Ascending aorta (tissue), 2 donors: ENCODE measurements around the gene PTOV1. TPM values are rescaled to one million over a fixed set of nuclear protein-coding genes. Genes with fewer than 3 reads are reported as not detected.

Experiments
- DNase-seq, 2 donors: peaks; one replicate each; pipeline ENCODE4 v3.0.0-alpha.2; 2019; ENCODE audit warnings: low spot score in 2 of 2
- H3K27ac ChIP-seq, 2 donors: fragments of 200-600 bp; sonication (generic); one replicate each; pipeline ENCODE4 v1.5.1; 2016 to 2017; ENCODE audit warnings: mild to moderate bottlenecking in 1 of 2
- H3K27me3 ChIP-seq: fragments of 200-600 bp; sonication (generic); one replicate; pipeline ENCODE4 v1.5.1; 2017
- H3K36me3 ChIP-seq, 2 donors: fragments of 200-600 bp; sonication (generic); one replicate each; pipeline ENCODE4 v1.5.1; 2016
- H3K4me1 ChIP-seq, 2 donors: fragments of 200-600 bp; sonication (generic); one replicate each; pipeline ENCODE4 v1.5.1; 2016 to 2017; ENCODE audit warnings: mild to moderate bottlenecking in 1 of 2
- H3K4me3 ChIP-seq, 2 donors: fragments of 200-600 bp; sonication (generic); one replicate each; pipeline ENCODE4 v1.5.1; 2016 to 2017; ENCODE audit warnings: mild to moderate bottlenecking in 1 of 2
- H3K9me3 ChIP-seq, 2 donors: fragments of 200-600 bp; sonication (generic); one replicate each; pipeline ENCODE4 v1.5.1; 2016
- CTCF ChIP-seq, 3 experiments: fragments of 200-600 bp in 2 of 3; fragments of 450-650 bp in 1 of 3; sonication (generic) in 2 of 3; IDR thresholded peaks; one replicate each; pipeline ENCODE4 v1.5.1; 2016 to 2019; ENCODE audit warnings: antibody characterized with exemption in 3 of 3, mild to moderate bottlenecking in 1 of 3, moderate library complexity in 1 of 3
- intact Hi-C: fragments of 100-400 bp; cut with DNase I; formaldehyde crosslinking; loops from one replicate; pipeline ENCODE4 v1.15.1; 2023
- total RNA-seq: library from RNA; depleted of rRNA; stranded (reverse); fragments of >200 nt; gene quantifications from one replicate; pipeline ENCODE4 v1.1.0, GENCODE V29; 2016

Gene PTOV1
- total RNA-seq, 1 donor from 2014 or later = 163 TPM

DNA sequence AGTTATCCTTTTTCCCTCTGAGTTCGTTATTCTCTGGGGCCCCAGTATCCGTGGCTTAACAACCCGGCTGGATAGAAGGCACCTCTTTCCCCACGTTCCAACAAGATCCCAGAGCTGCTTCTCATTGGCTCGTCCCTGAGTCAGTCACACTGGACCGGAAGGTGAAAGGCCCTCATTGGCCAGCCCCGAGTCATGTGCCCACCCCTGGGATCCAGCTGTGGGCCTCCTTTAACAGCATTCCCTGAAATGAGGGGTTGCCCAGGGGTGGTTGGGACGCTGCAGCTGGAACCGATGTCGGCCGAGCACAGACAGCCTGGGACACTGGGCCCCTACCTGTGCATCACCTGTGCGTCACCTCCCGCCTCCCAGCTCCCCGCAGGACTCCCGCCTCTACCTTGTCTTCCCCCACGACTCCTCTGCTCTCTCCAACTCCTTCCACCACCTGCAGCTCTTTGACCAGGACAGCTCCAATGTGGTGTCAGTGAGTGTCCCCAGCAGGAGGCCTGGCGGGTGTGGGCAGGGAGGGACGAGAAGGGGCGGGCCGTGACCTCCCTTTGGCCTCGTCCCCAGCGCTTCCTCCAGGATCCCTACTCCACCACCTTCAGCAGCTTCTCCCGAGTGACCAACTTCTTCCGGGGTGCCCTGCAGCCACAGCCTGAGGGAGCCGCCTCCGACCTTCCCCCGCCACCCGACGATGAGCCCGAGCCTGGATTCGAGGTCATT lies 30.9 kb downstream of the PTOV1 start:
- H3K4me1 ChIP-seq = peaks cover 7 to 13% of the 10 kb centered on the region in 2 donors
- no peak overlapping the region for H3K27ac ChIP-seq
- intact Hi-C loops = no loop called here
- peaks cover 70 to 71% of the 10 kb centered on the region in 2 donors for H3K36me3 ChIP-seq
- DNase-seq = no peak
- no peak for TF ChIP-seq CTCF (IDR thresholded peaks at IDR 0.05)
- no peak overlapping the region for H3K4me3 ChIP-seq
- H3K27me3 ChIP-seq = no peaks in the 10 kb centered on the region
- H3K9me3 ChIP-seq = no peaks in the 10 kb centered on the region

DNA sequence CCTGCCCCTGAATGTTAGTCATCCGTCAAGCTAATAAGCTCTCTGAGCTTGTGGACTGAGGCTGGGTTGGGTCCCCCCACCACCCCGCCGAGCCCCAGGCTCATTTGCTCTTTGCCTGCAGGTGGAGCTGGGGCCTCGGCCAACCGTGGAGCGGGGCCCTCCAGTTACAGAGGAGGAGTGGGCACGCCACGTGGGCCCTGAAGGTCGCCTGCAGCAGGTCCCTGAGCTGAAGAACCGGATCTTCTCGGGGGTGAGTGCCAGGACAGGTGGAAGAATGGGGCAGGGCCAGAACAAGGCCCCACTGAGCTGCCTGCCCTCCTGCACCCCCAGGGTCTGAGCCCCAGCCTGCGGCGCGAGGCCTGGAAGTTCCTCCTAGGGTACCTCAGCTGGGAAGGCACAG lies 31.7 kb downstream of the PTOV1 start:
- intact Hi-C loops = no loop called here
- no peak overlapping the region for H3K4me3 ChIP-seq
- TF ChIP-seq CTCF (IDR thresholded peaks at IDR 0.05) = no peak
- no peak overlapping the region for H3K27ac ChIP-seq
- no peak for DNase-seq
- H3K36me3 ChIP-seq = peaks cover 75 to 79% of the 10 kb centered on the region in 2 donors
- H3K4me1 ChIP-seq = peaks cover 7 to 13% of the 10 kb centered on the region in 2 donors
- H3K9me3 ChIP-seq = no peaks in the 10 kb centered on the region
- no peaks in the 10 kb centered on the region for H3K27me3 ChIP-seq

DNA sequence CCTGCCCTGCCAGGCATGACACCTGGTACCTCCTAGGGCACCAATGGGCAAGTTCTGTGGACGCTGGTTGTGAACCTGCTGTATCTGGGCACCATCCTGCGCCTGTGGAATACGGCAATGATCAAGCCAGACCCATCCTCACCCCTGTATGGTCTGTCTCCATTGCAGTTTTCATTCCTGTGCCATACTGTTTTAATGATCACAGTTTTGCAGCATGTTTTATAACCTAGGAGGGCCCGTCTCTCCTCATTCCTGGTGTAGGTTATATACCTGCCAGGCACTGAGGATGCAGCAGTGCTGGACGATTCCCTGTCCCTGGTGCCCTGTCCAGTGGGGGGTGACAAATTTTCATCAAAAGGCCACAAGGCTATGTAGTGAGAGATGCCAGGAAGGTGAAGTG lies 32.1 kb downstream of the PTOV1 start:
- Histone ChIP-seq H3K9me3 (no peaks in the 10 kb centered on the region), H3K4me3 (no peak overlapping the region), H3K4me1 (peaks cover 7 to 11% of the 10 kb centered on the region in 2 donors), H3K36me3 (peaks cover 79 to 82% of the 10 kb centered on the region in 2 donors), H3K27ac (no peak overlapping the region), H3K27me3 (no peaks in the 10 kb centered on the region)
- DNase-seq = no peak
- no peak for TF ChIP-seq CTCF (IDR thresholded peaks at IDR 0.05)
- intact Hi-C loops = no loop called here

- H3K27ac ChIP-seq = no peak overlapping the region
- intact Hi-C loops = no loop called here
- no peak overlapping the region for H3K4me3 ChIP-seq
- H3K27me3 ChIP-seq = no peaks in the 10 kb centered on the region
- H3K4me1 ChIP-seq = peaks cover under 1 to 1% of the 10 kb centered on the region in 2 donors
- DNase-seq = no peak
- H3K9me3 ChIP-seq = no peaks in the 10 kb centered on the region
- peaks cover 79 to 83% of the 10 kb centered on the region in 2 donors for H3K36me3 ChIP-seq
- no peak for TF ChIP-seq CTCF (IDR thresholded peaks at IDR 0.05)
Observed at GRCh38 chr19:49884109-49884508, 33.1 kb downstream of the PTOV1 start.

GRCh38 chr19:49884760-49885159 lies 33.8 kb downstream of the PTOV1 start:
- Histone ChIP-seq H3K4me1 (peaks cover 0 to under 1% of the 10 kb centered on the region in 2 donors), H3K27me3 (no peaks in the 10 kb centered on the region), H3K9me3 (no peaks in the 10 kb centered on the region), H3K27ac (no peak overlapping the region), H3K36me3 (peaks cover 72 to 79% of the 10 kb centered on the region in 2 donors), H3K4me3 (no peak overlapping the region)
- no peak for TF ChIP-seq CTCF (IDR thresholded peaks at IDR 0.05)
- no peak for DNase-seq
- intact Hi-C loops = no loop called here
